HepG2 (cell line): ENCODE data around the gene C9orf50. TPM values are rescaled to one million over a fixed set of nuclear protein-coding genes. Genes with fewer than 3 reads are reported as not detected.

ENCODE experiments used
- ATAC-seq: fragments of 200-7000 bp; cut with Tn5 transposase; 3 replicates; pipeline ENCODE4 v1.9.1; 2020; ENCODE audit warnings: mild to moderate bottlenecking, moderate library complexity
- BruUV-seq: library from RNA; stranded (reverse); fragments of 400-500 nt; replicated peaks from 2 replicates; lab custom pipeline; 2021; lab: Mats Ljungman, UMichigan
- CTCF ChIA-PET: fragments of 300-600 bp; formaldehyde crosslinking; extraction: SDS; loops from one replicate; lab custom pipeline; 2021; ENCODE audit warnings: low total read pairs, inconsistent platforms, low intra/inter-chr PET ratio; lab: Yijun Ruan, JAX
- POLR2A ChIA-PET: fragments of 350-600 bp; sonication (Branson Sonifier 250); formaldehyde crosslinking; loops from one replicate; lab custom pipeline; 2020; ENCODE audit warnings: antibody characterized with exemption, inconsistent platforms; lab: Yijun Ruan, JAX
- DNase-seq: peaks from one replicate; pipeline ENCODE4 v3.0.0-alpha.2; 2015; ENCODE audit warnings: low spot score
- FAIRE-seq: peaks from 3 replicates; lab custom pipeline; 2011; peaks lifted over from hg19 to GRCh38; lab: Jason Lieb, UNC
- H2AFZ ChIP-seq: one replicate; pipeline ENCODE4 v1.6.1; 2011; ENCODE audit warnings: low read length, inconsistent platforms
- H3K27ac ChIP-seq: fragments of 300-600 bp; 3 replicates; pipeline ENCODE4 v1.8.0; 2011; ENCODE audit warnings: mixed run types, mild to moderate bottlenecking, mixed read lengths, low read length, inconsistent platforms; ENCODE audit not compliant: insufficient read depth; ENCODE audit errors: extremely low read length
- H3K27me3 ChIP-seq, 2 experiments: fragments of 200-600 bp in 1 of 2; 2 replicates in 1 of 2; 3 replicates in 1 of 2; pipeline versions ENCODE4 v1.6.0 to v1.8.0; 2011; ENCODE audit warnings: low read length in 2 of 2, mild to moderate bottlenecking in 2 of 2, moderate library complexity in 2 of 2, inconsistent platforms in 1 of 2; ENCODE audit not compliant: insufficient read depth in 2 of 2, control insufficient read depth in 1 of 2
- H3K36me3 ChIP-seq, 2 experiments: fragments of 200-600 bp in 1 of 2; replicated peaks in 1 of 2; 2 replicates in 1 of 2; 3 replicates in 1 of 2; pipeline versions ENCODE4 v1.5.1 to v1.8.0; 2011; ENCODE audit warnings: low read length in 2 of 2, inconsistent platforms in 1 of 2; ENCODE audit not compliant: insufficient read depth in 2 of 2, control insufficient read depth in 1 of 2
- H3K4me1 ChIP-seq: 2 replicates; pipeline ENCODE4 v1.5.1; 2012; ENCODE audit warnings: low read length, inconsistent platforms; ENCODE audit not compliant: insufficient read depth
- H3K4me2 ChIP-seq: 2 replicates; pipeline ENCODE4 v1.6.0; 2011; ENCODE audit warnings: low read depth, low read length, inconsistent platforms
- H3K4me3 ChIP-seq, 3 experiments: fragments of 200-600 bp in 1 of 3; sonication (generic), shearing (Covaris generic) in 1 of 3; replicated peaks in 1 of 3; 2 replicates each; pipeline ENCODE4 v1.5.1; 2011 to 2016; ENCODE audit warnings: low read length in 3 of 3, inconsistent platforms in 2 of 3, low read depth in 2 of 3, mild to moderate bottlenecking in 2 of 3, control low read depth in 1 of 3, mixed read lengths in 1 of 3; ENCODE audit not compliant: insufficient read depth in 1 of 3
- H3K79me2 ChIP-seq: one replicate; pipeline ENCODE4 v1.6.1; 2011; ENCODE audit warnings: low read length, inconsistent platforms; ENCODE audit not compliant: insufficient read depth
- H3K9ac ChIP-seq: 2 replicates; pipeline ENCODE4 v1.6.0; 2011; ENCODE audit warnings: mild to moderate bottlenecking, low read depth, low read length, inconsistent platforms; ENCODE audit not compliant: insufficient read depth
- H3K9me3 ChIP-seq: 2 replicates; pipeline ENCODE4 v1.5.1; 2012; ENCODE audit warnings: mild to moderate bottlenecking, low read length
- H4K20me1 ChIP-seq: 2 replicates; pipeline ENCODE4 v1.6.0; 2011; ENCODE audit warnings: inconsistent platforms, mild to moderate bottlenecking, low read length, moderate library complexity; ENCODE audit not compliant: insufficient read depth
- ARNTL ChIP-seq: sonication (generic); formaldehyde crosslinking; IDR thresholded peaks from 2 replicates; pipeline ENCODE4 v1.4.0; 2020; ENCODE audit warnings: mild to moderate bottlenecking, missing genetic modification reagents
- BHLHE40 ChIP-seq: IDR thresholded peaks from 2 replicates; pipeline ENCODE4 v1.6.1; 2011; ENCODE audit warnings: low read length, improper control_type of control experiment
- CBX5 ChIP-seq: sonication (generic); formaldehyde crosslinking; IDR thresholded peaks from 2 replicates; pipeline ENCODE4 v1.4.0; 2020; ENCODE audit warnings: missing genetic modification reagents, borderline replicate concordance
- CREB3 ChIP-seq: sonication (generic); formaldehyde crosslinking; IDR thresholded peaks from 2 replicates; pipeline ENCODE4 v1.5.0; 2020; ENCODE audit warnings: missing genetic modification reagents
- HMG20B ChIP-seq: conservative IDR thresholded peaks from 2 replicates; pipeline ENCODE4 v1.6.1; 2016; ENCODE audit warnings: missing genetic modification reagents, missing compliant biosample characterization
- HNF4G ChIP-seq, 2 experiments: sonication (generic) in 1 of 2; formaldehyde crosslinking in 1 of 2; IDR thresholded peaks; 2 replicates each; pipeline versions ENCODE4 v1.4.0 to v1.6.1; 2011 to 2020; ENCODE audit warnings: borderline replicate concordance in 2 of 2, low read depth in 2 of 2, mild to moderate bottlenecking in 2 of 2, low read length in 1 of 2, missing genetic modification reagents in 1 of 2, moderate library complexity in 1 of 2
- HOXA9 ChIP-seq: sonication (generic); formaldehyde crosslinking; IDR thresholded peaks from 2 replicates; pipeline ENCODE4 v1.8.1; 2022; ENCODE audit warnings: missing genetic modification reagents, mild to moderate bottlenecking, moderate library complexity, borderline replicate concordance
- KAT2B ChIP-seq: fragments of 150-350 bp; IDR thresholded peaks from 2 replicates; pipeline ENCODE4 v1.6.1; 2014; ENCODE audit warnings: low read depth, low read length, borderline replicate concordance
- MXI1 ChIP-seq: IDR thresholded peaks from 3 replicates; pipeline ENCODE4 v1.6.1; 2012; ENCODE audit warnings: low read depth, low read length, inconsistent platforms, borderline replicate concordance
- PRMT3 ChIP-seq: sonication (generic); formaldehyde crosslinking; IDR thresholded peaks from 2 replicates; pipeline ENCODE4 v1.8.1; 2022; ENCODE audit warnings: low read depth, mild to moderate bottlenecking, moderate library complexity, missing genetic modification reagents, borderline replicate concordance
- SP140L ChIP-seq: sonication (generic); formaldehyde crosslinking; IDR thresholded peaks from 2 replicates; pipeline ENCODE4 v1.4.0; 2020; ENCODE audit warnings: missing genetic modification reagents, borderline replicate concordance
- TEAD3 ChIP-seq: optimal IDR thresholded peaks from 2 replicates; pipeline ENCODE3; 2016; ENCODE audit warnings: borderline replicate concordance
- ZFP41 ChIP-seq: sonication (generic); formaldehyde crosslinking; IDR thresholded peaks from 2 replicates; pipeline ENCODE4 v1.4.0; 2020; ENCODE audit warnings: mild to moderate bottlenecking, missing genetic modification reagents, borderline replicate concordance
- ZNF292 ChIP-seq: sonication (generic); formaldehyde crosslinking; IDR thresholded peaks from 2 replicates; pipeline ENCODE4 v1.8.1; 2022; ENCODE audit warnings: mild to moderate bottlenecking, low read depth, missing genetic modification reagents, borderline replicate concordance
- ZNF329 ChIP-seq: sonication (generic); formaldehyde crosslinking; IDR thresholded peaks from 2 replicates; pipeline ENCODE4 v1.9.0; 2021; ENCODE audit warnings: low read depth, mild to moderate bottlenecking, missing genetic modification reagents
- ZNF331 ChIP-seq: sonication (generic); formaldehyde crosslinking; IDR thresholded peaks from 2 replicates; pipeline ENCODE4 v1.4.0; 2020; ENCODE audit warnings: missing genetic modification reagents
- ZNF382 ChIP-seq: sonication (generic); formaldehyde crosslinking; IDR thresholded peaks from 2 replicates; pipeline ENCODE4 v1.5.0; 2020; ENCODE audit warnings: missing genetic modification reagents, mild to moderate bottlenecking, borderline replicate concordance
- ZNF746 ChIP-seq: sonication (generic); formaldehyde crosslinking; IDR thresholded peaks from 2 replicates; pipeline ENCODE4 v1.8.0; 2022; ENCODE audit warnings: mild to moderate bottlenecking, missing genetic modification reagents
- ZNF879 ChIP-seq: sonication (generic); formaldehyde crosslinking; IDR thresholded peaks from 2 replicates; pipeline ENCODE4 v1.8.1; 2023; ENCODE audit warnings: missing genetic modification reagents
- WGBS: methylation state at CpG from one replicate; pipeline ENCODE4 v1.1.6; 2017; ENCODE audit warnings: low lambda C conversion rate; 5-methylcytosine and 5-hydroxymethylcytosine counted together
- in situ Hi-C: cut with HindIII; loops from 2 replicates; pipeline ENCODE4 v1.10.0; 2017; ENCODE audit warnings: low pct_unique_long_range_greater_than_20kb; ENCODE audit not compliant: extremely low pct_ligation_motif_present
- intact Hi-C: fragments of 100-400 bp; cut with micrococcal nuclease; formaldehyde crosslinking; loops from one replicate; pipeline ENCODE4 v1.10.0; 2022; ENCODE audit not compliant: unreplicated experiment
- polyA plus RNA-seq, 8 experiments: library from polyadenylated mRNA; depleted of rRNA in 3 of 8; stranded (reverse) in 7 of 8; unstranded in 1 of 8; fragments of >200 nt; fragmentation: Illumina TruSeq in 4 of 8; extraction: Trizol in 4 of 8; gene quantifications; 2 replicates each; pipeline versions ENCODE4 v1.2.1 to v1.2.3, GENCODE V29; 2011 to 2016; ENCODE audit warnings: low read depth in 4 of 8, missing spikeins in 1 of 8, mixed read lengths in 1 of 8; ENCODE audit not compliant: insufficient read depth in 1 of 8
- total RNA-seq, 5 experiments: library from RNA; depleted of rRNA; stranded (reverse); fragments of >200 nt; fragmentation: Illumina TruSeq; extraction: Trizol; gene quantifications; 2 replicates each; pipeline ENCODE4 v1.2.3, GENCODE V29; 2016; ENCODE audit warnings: low read depth in 1 of 5
- TF ChIP-seq, protein P1 (sequence below): sonication (generic); formaldehyde crosslinking; IDR thresholded peaks from 2 replicates; pipeline ENCODE4 v1.5.0; 2020; ENCODE audit warnings: missing genetic modification reagents

Gene C9orf50
- total and polyA plus RNA-seq, 2 of the 13 experiments (the other 11 are each of a cell fraction or from before 2014, with no cell fraction given) = not detected

- TF ChIP-seq MXI1 (no peak), BHLHE40 (no peak), ZNF292 (CRISPR knock-in tag) (no peak)
Observed at GRCh38 chr9:129643706-129644105, 22.8 kb upstream of the C9orf50 start (continued).

DNA sequence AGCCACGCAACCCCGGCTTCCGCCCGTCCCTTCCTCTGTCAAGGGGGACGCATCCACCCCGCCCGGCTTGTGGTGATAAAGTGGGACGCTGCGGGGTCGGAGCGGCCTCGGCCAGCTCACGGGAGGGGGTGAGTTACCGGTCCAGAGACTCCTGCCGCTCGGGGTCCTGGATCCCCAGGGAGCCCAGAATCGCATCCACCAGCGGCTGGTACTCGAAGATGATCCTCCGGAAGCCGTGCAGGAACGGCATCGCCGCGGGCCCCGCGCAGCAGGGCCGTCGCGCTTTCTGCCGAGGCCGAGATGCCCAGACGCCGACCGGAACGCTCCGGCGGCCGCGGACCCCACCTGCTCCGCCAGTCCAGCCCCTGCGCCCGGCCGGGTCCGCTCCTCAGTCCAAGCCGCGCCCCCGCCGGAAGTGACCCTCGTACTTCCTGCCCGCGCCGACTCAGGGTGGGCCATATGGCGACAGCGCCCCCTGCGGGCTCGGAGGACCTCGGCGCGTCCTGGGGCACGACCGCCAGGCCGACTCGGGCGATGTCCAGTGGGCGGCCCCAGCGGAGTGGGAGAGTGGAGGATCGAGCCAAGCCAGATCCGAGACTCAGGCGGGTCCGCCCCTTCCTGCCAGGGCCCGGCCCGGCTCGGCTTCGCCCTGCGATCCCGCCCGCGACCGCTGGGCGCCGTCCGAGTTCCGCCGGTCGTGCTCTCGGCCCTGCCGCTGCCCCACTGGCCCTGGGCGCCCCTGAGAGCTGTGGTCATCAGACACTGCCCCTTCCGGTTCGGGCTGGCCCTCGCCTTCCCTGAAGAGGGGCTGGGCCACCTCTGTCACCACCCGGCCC, 21.1 kb upstream of the C9orf50 start, which contains the start of gene ASB6:
ASB6 (minus strand) TSS at position 402 of the 836 bp plus-strand sequence; CDS start at position 250, 152 bp downstream.
- intact Hi-C loops (loop anchor here (5.0 kb wide), 1 partner anchor 140 kb away; no protein-coding TSS in a partner anchor), in situ Hi-C loops (loop anchor here (10.0 kb wide), 1 partner anchor 143 kb away; no protein-coding TSS in a partner anchor)
- Histone ChIP-seq H2AFZ (no peak within 1 kb of the TSS), H3K4me1 (peaks cover 30% of the 10 kb centered on the region), H3K79me2 (peaks cover 23% of the 10 kb centered on the region), H3K27ac (peak within 1 kb of the TSS; percentile 51), H3K9ac (peak within 1 kb of the TSS; percentile 94), H3K9me3 (no peaks in the 10 kb centered on the region), H3K27me3 (peaks cover 0 to 12% of the 10 kb centered on the region in 2 experiments; a peak in 2 of 5 replicates), H3K36me3 (peaks cover 12 to 31% of the 10 kb centered on the region in 2 experiments; a peak in 4 of 5 replicates), H3K4me2 (peak within 1 kb of the TSS; percentile 99), H4K20me1 (peaks cover 9% of the 10 kb centered on the region; the same call in 1 of the 2 replicates), H3K4me3 (peak within 1 kb of the TSS; percentile 92 to 100 (median 98))
- ATAC-seq (peak; percentile 95), FAIRE-seq (peak; percentile 86), DNase-seq (peak; percentile 92)
- ChIA-PET CTCF (interaction anchor here (1.5 to 1.9 kb wide), 2 partner anchors 142 to 149 kb away, joined by 9 to 15 read pairs; no protein-coding TSS in a partner anchor), POLR2A (no interaction called here)
- no TSS peak for BruUV-seq
- WGBS = no CpG with 5 or more reads among the region's 93 CpGs
- no peak for TF ChIP-seq SP140L (CRISPR knock-in tag)
- TF ChIP-seq HNF4G (IDR thresholded peaks at IDR 0.05; ENCODE audit: borderline replicate concordance, low read depth, low read length) = peak; percentile 16; the same call in 1 of the 2 replicates
- TF ChIP-seq HNF4G (CRISPR knock-in tag; IDR thresholded peaks at IDR 0.05; ENCODE audit: borderline replicate concordance, low read depth) = peak; percentile 83; the same call in 1 of the 2 replicates
- TF ChIP-seq ZNF329 (CRISPR knock-in tag) = peak; percentile 86; the same call in 1 of the 2 replicates
- TF ChIP-seq ZNF382 (CRISPR knock-in tag) = no peak
- peak; percentile 88 for TF ChIP-seq ZNF331 (CRISPR knock-in tag)
- no peak for TF ChIP-seq HMG20B (CRISPR knock-in tag)
- peak; percentile 56 for TF ChIP-seq TEAD3 (CRISPR knock-in tag)
- peak; percentile 85; the same call in 1 of the 2 replicates for TF ChIP-seq CBX5 (CRISPR knock-in tag)
- TF ChIP-seq ZFP41 = no peak
- peak; percentile 61 for TF ChIP-seq ARNTL (CRISPR knock-in tag)
- no peak; the same call in 1 of the 2 replicates for TF ChIP-seq ZNF879 (CRISPR knock-in tag)
- TF ChIP-seq ZNF746 (CRISPR knock-in tag) = no peak
- TF ChIP-seq, protein P1, sequence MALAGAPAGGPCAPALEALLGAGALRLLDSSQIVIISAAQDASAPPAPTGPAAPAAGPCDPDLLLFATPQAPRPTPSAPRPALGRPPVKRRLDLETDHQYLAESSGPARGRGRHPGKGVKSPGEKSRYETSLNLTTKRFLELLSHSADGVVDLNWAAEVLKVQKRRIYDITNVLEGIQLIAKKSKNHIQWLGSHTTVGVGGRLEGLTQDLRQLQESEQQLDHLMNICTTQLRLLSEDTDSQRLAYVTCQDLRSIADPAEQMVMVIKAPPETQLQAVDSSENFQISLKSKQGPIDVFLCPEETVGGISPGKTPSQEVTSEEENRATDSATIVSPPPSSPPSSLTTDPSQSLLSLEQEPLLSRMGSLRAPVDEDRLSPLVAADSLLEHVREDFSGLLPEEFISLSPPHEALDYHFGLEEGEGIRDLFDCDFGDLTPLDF (CRISPR knock-in tag) = peak; percentile 72; the same call in 1 of the 2 replicates
- TF ChIP-seq CREB3 (CRISPR knock-in tag) = no peak
- TF ChIP-seq KAT2B = no peak
- TF ChIP-seq HOXA9 = no peak; the same call in 1 of the 2 replicates
- TF ChIP-seq PRMT3 (CRISPR knock-in tag) = no peak
